NCI-H446 (cell line): Measurements from ENCODE around the gene CDHR5.
"Not testable (repeated sequence)": the region's sequence is repeated elsewhere in the genome, so short reads cannot be mapped to it uniquely, and the experiment has no call there.

Experiments
- DNase-seq, 2 experiments: peaks; one replicate each; lab custom pipeline; 2025; lab: John Stamatoyannopoulos, UW

The CDHR5 gene

GRCh38 chr11:624705-625635 lies at the start of gene CDHR5:
Gene CDHR5 (minus strand): TSS chr11:624955. CDS start chr11:624902, 53 bp downstream.
- no peak for DNase-seq

GRCh38 chr11:674406-674805 lies 49.7 kb upstream of the CDHR5 start:
- DNase-seq, result no peak

DNA sequence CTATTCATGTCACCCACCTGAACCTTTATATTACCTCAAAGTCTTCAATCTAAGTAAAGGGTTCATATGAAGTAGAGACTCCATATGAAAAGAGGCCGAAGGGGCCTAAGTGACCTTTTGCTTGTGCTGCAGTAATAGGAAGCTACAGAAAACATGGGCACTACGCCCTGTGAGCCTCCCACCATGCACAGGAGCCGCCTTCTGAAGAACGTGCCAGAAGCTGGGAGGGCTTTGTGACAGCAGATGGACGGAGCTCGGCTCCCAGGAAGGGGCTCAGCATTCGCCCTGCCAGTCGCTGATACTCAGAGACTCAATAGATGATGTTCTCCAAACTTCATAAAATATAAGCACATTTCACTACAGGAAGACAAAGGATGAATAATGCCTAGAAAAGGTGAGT lies 49.1 kb upstream of the CDHR5 start:
- no peak for DNase-seq

DNA sequence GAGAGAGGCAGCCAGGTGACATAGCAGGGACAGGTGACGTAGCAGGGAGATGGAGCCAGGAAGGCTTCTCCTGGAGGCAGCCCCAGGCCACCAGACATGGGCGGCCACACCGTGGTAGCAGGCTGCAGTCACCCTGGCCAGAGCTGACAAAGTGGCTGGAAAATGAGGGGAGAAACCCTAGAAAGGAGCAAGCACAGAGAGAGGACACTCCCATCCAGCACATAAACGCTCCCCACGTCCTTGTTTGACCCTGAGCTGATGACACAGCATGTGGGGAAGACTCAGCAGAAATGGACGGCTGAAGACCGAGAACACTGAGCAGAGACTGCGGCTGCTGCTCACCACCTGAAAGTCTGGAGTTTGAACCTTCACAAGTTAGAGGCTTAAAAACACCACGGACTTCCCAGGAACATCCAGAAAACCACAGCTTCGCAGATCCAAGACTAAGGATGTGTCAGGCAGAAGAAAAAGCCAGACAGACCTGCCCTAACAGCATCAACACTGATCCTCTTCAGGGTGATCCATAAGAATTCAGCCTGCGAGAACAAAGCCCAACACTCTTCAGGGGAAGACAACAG lies 41.0 kb upstream of the CDHR5 start:
- no peak for DNase-seq

DNA sequence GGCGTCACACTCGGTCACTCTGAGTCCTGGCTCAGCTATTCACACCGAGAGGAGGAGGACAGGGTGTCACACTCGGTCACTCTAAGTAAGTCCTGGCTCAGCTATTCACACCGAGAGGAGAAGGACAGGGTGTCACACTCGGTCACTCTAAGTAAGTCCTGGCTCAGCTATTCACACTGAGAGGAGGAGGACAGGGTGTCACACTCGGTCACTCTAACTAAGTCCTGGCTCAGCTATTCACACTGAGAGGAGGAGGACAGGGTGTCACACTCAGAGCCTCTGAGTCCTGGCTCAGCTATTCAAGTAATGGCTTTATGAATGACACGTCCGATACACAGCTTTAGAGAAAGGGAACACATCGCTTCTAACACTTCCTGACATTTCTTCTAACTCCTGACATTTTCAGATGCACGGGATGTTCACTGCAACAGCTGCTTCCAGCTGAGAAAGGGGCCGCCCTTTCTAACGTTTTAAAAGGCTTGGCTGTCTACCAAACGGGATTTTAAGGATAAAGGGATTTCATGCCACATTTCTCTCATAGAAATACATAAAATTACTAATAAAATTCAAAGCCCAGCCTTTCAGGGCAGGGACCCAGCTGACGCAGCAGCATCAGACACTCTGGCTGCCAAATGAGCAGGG lies 40.4 kb upstream of the CDHR5 start:
- DNase-seq, result no peak

GRCh38 chr11:662689-663274 lies 38.0 kb upstream of the CDHR5 start:
- DNase-seq, result peak in 1 of 2 experiments; percentile 36

DNA sequence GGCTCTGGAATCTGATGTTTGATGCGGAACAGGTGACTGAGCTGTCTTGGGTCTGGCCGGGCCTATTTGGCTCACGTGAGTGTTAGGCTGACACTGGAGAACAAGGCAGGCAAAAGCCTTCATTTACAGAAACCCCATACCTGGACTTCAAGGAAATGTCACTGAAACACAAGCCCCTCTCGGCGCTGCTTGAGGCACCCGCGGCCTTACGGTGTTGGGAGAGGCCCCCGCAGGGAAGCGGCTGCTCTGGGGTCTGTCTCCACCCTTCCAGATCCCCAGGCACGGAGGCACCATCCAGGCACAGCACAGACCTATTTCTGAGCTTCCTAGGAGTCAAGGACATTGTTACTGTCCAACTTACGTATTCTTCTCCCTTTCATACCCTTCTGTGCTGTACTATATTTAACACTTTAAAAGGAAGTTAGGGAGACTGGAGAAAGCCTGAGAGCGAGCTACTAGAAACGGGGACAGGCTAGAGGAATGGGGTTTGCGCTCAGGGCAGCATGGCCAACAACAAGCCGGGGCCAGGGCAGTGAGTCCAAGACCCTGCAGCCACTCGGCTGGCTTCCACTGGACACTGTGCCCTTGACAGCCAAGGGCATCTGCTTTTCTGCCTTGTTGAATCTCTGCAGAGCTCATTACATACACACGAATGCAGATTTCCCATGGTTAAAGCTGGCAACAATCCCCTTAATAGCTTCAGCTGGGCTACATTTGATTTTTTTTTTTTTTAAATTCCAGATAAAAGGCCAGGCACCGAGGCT lies 36.1 kb upstream of the CDHR5 start:
- DNase-seq, result no peak

GRCh38 chr11:660281-660680 lies 35.5 kb upstream of the CDHR5 start:
- no peak for DNase-seq

DNA sequence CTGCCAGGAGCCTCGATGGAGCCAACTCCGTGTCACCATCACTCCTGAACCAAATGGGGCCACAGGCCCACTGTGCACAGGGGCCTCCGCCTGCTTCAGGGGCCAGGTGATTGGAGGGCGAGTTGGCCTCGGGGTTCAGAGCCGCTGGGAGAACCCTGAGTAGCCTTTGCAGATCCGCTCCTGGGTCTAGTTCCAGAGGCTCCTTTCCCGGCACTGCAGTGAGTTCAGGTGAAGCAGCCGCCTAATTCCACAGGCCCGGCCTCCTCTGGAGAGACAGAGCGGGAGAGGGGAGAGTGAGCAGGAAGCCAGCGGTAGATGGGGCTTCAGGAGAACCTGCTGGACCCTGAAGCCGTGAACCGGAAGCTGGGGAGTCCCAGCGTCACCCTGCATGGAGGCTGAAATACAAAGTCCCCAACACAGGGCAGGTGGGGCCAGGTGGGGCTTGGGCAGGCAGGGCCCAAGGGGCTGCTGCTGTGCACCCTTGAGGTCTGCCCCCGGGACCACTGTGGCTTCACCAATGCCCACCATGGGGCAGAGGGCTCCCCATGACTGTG lies 34.9 kb upstream of the CDHR5 start:
- DNase-seq, result no peak

DNA sequence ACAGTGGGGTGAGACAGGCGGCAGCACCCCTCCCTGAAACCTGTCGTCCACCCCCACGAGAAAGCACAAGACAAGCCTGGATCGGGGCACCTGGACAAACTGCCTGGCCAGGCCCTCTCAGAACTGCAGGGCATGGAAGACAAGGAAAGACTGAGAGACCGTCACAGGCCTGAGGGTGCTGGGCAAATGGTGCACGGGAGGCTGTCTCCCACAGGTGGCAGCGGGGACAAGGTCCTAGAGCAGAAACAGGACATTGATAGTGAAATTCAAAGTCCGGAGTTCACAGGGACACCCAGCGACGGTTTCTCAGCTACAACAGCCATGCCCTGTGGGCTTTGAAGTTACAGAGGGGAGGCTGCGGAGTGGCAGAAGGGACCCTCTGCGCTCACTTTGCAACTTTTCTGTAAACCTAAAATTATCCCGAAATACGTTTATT lies 33.0 kb upstream of the CDHR5 start:
- DNase-seq, result no peak

GRCh38 chr11:656866-657265 lies 32.1 kb upstream of the CDHR5 start:
- DNase-seq, result no peak

GRCh38 chr11:656426-656825 lies 31.7 kb upstream of the CDHR5 start:
- DNase-seq, result no peak

- no peak for DNase-seq
Observed at GRCh38 chr11:655036-655726, 30.4 kb upstream of the CDHR5 start.

GRCh38 chr11:654444-654843 lies 29.7 kb upstream of the CDHR5 start:
- DNase-seq, result not testable (repeated sequence)

GRCh38 chr11:653837-654236 lies 29.1 kb upstream of the CDHR5 start:
- no peak for DNase-seq

GRCh38 chr11:653136-653535 lies 28.4 kb upstream of the CDHR5 start:
- DNase-seq, result not testable (repeated sequence)

DNA sequence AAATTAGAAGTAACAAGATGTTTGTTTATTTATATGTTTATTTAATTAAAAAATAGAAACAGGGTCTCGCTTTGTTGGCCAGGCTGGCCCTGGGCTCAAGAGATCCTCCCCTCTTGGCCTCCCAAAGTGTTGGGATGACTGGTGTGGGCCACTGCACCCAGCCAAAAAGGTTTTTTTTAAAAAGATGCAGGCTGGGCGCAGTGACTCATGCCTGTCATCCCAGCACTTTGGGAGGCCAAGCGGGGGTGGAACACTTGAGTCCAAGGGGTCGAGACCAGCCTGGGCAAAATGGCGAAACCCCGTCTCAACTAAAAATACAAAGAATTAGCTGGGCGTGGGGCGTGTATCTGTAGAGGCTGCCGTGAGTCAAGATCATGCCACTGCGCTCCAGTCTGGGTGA lies 25.7 kb upstream of the CDHR5 start:
- no peak for DNase-seq

DNA sequence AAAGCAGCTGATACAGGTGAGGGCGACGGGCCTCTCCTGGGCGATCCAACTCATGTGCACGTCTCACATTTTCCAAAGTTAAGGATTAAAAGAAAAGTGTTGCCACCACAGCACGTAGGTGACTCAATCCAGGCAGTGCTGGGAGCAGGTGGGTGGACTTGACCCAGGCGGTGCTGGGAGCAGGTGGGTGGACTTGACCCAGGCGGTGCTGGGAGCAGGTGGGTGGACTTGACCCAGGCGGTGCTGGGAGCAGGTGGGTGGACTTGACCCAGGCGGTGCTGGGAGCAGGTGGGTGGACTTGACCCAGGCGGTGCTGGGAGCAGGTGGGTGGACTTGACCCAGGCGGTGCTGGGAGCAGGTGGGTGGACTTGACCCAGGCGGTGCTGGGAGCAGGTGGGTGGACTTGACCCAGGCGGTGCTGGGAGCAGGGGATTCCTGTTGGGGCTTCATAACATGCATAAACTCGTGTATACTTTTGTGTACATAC lies 23.0 kb upstream of the CDHR5 start:
- not testable (repeated sequence) for DNase-seq

- DNase-seq, result no peak
Observed at GRCh38 chr11:646214-646613, 21.5 kb upstream of the CDHR5 start.

DNA sequence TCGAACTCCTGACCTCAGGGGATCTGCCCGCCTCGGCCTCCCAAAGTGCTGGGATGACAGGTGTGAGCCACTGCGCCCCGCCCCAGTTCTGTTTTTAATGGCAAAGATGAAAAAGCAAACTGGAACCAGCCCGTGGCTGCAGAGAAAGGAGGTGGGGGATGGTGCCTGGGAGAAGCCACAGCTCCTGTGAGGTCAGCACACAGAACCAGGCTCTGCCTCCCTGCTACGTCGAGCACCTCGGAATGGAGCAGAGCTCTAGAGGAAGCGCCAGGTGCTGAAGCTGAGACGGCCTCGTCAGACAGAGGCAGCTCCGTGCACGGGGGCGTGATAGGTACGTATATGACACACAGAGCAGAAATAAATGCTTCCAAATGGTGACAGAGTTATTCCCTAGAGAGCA lies 20.8 kb upstream of the CDHR5 start:
- no peak for DNase-seq
